ENCODE data around the gene FAM180A.

FAM180A gene

DNA sequence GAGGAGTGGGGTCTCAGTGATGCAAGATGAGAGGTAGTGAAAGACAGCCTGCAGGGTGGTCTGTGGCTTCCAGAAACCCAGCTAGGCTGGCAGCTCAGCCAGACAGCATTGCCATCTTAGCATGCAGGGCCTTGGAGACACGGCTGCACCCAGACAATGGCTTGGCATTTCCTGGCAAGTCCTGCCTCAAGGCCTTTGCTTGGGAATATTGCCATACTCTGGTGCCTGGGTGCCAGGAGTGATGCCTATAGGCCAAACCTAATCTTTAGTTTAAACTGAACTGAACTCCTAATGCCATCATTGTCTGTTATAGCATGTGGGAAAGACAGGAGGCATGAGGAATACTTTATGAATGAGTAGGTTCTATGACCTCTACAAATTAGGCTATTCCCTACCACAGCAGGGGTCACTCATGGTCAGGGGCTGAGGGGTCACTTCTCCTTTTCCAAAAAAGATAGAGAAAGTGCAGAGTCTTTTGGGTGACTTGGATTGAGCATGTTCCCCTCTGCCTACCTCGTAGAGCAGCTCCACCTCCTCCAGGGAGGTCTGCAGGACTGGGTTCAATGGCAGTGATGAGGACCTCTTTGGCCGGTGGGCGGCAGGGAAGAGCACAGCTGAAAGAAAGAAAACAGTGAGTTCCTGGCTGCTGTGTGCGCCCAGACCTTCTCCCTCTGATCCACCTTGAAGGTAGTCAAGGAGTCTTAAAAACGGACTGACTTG, 11.9 kb downstream of the FAM180A start:
- no peak for DNase-seq

DNA sequence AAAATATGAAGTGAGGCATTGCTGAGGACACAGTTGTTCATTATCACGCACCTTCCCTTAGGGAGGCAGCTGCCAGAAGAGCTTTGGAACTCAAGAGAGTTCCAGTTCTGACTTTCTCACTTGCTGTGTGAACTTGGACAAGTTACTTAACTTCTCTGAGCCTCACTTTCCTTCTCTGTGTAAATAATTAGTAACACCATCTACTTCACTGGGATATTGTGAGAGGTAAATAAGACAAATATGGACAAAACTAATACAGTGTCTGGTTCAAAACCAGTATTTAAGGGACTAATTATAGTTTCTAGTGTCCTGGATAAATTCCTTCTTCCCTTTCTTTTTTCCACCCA, 14.3 kb downstream of the FAM180A start:
- DNase-seq: no peak

DNA sequence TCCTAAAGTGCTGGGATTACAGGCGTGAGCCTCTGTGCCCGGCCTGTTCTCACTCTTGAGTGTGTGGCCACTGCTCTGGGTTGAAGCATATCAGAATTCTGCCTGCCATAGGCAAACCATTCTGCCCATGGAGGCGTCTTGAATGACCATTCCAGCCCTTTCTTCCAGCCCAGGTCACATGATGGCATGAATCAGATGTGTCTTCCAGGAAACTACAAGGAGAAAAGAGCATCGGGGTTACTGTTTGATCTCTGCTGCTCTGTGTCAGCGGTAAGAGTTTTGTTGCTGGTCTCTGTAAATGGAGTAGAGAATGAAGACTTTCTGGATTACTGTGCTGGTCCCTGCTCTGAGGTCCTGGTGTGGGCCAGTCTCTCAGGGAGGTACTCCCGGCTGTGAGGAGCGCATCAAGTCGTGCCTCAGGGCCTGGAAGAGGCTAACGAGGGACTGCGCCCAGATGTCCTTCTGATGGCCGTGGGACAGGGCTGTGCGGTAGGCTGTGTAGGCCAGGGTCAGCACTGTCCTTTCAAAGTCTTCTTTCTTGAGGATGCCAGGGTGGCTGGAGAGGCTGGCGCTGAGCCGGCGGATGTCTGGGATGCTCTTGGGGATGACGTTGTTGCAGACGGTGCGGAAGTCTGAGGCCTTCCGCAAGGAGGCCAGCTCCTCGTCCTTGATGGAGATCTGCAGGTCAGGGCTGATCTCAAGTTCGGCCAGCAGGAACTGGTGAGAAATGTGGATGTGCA, 14.8 kb downstream of the FAM180A start:
- no peak for DNase-seq

DNA sequence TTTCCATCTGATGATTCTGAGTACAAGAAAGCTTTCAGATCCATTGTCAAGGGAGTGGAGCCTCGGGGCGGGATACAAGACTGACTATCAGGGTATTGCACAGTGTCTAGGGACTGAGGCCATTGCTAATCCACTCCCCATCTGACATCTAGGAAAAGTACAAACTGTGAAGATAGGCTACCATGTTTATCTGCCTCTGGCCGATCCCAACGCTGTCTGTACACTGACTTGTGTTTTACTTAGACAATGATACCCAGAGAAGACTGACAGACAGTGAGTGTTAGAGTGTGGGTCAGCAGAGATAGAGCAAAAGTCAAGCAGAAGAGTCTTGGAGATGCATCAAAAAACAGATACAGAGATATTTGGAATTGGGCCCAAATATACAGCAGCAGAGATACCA, 17.5 kb downstream of the FAM180A start:
- no peak for DNase-seq

DNA sequence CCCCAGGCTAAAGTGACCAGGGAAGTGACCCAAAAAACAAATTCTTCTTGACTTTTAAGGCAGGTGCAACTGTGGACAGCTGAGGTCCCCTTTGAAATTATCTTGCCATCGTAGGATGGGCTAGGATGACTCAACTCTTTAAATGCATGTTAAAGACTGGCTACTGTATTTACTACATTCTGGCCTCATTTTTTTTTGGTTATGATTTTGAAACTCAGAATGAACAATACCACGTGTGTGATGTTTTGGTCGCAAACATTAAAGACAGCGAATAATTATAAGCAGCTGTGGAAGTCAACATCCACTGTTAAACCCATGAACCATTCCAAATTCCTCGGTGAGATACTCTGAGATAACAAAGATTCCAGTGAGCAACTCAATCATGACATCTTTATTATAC, 19.4 kb downstream of the FAM180A start:
- no peak for DNase-seq

DNA sequence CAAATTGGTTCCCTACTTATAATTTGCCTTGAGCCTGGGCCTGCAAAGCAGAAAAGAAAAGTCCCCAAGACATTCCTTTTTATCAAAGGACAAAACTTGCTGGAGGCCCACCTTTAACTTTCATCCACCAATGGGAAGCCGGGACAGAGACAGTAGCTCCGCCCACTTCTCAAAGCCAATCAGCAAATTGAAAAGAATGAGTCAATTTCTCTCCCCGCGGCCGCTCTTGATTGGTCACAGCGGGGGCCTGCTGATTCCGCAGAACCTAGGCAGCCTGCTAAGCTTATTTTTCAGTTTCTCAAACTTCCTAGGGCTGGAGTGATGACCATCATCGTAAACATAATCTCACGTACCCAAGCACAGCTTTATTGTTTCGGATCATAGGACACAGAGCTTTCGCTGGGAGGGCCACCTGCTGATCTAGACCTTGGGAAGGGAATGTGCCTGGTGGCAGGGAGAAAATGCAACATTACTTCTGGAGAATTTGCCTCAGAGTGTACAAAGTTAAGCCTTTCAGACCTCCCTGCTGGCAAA, 20.4 kb downstream of the FAM180A start, which contains the start of gene SLC13A4:
Gene SLC13A4 (minus strand): TSS at position 51 of the 534 bp plus-strand sequence. CDS start 690 bp downstream, outside the sequence.
- no peak for DNase-seq

DNA sequence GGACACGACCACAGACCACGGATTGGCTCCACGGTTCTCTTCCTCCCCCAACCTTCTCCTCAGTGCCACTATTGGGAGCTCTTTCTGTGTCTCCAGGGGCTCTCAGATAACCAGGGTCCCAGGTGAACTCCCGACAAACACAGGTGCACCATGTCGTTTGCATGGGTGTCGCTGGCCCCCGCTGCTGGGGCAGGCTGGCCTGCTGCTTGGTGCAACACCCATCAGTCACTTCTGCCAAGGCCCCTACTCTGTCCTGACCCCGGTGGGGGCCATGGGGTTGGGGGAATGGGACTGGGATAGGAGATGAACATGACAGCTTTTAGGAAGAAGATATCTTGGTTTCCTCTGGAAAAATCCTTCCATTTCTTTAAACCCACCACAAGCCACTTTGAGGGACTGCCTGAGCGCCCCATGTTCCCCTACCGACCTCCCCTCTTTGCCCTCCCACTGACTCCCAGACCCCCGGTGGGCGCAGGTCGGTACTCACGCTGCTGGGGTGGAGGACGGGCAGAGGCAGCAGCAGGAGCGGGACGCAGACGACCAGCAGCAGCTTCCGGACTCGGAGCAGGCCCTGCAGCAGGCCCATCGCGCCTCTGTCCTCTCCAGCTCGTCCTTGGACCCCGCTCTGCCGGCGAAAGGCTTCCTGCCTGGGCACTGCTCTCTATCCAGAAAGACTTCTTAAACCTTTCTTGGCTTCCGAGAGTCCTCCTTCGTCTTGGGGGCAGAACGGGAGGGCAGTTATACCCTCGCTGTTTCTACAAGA, 21.5 kb downstream of the FAM180A start:
- DNase-seq: no peak

DNA sequence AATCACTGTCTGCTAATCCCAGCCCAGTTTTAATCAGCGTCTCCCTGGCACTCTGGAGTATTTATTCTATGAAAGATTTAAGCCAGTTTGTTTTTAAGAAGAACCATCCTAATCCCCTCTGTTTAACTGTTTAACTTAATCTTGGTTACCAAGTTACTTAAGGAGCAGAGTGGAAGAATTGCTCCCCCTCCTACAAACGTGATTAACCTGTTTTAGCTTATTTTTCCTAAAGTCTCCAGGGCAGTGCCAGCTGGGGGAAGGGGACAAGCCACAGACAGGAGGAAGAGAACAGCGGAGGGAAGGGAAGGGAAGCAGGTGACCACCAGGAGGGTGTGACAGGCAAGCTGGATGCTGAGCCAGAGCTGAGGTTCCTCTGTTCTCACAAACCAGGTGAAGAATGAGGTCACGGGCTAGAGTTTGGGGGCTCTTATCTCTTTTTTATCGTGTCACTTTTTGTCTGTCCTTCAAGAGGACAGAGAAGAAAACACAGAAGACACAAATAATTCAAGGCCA, 22.3 kb downstream of the FAM180A start:
- no peak for DNase-seq

DNA sequence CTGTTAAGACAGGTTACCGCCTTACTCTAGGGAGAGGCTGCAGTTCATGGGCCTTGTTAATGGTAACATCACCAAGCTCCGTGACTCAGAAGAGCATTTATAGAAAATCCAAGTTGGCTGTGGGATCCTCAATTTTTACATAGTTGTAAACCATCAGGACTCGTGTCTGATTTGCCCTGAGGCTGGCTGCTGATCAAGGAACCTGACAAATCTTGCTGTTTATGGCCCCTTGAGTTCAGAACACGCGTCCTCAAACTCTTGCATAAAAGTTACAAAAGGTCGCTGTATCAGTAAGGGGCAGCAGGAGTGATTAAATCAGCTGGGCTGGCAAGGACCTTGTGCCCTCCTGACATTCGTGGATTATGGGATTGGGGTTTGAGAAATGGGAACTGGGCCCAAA, 25.2 kb downstream of the FAM180A start:
- no peak for DNase-seq

DNA sequence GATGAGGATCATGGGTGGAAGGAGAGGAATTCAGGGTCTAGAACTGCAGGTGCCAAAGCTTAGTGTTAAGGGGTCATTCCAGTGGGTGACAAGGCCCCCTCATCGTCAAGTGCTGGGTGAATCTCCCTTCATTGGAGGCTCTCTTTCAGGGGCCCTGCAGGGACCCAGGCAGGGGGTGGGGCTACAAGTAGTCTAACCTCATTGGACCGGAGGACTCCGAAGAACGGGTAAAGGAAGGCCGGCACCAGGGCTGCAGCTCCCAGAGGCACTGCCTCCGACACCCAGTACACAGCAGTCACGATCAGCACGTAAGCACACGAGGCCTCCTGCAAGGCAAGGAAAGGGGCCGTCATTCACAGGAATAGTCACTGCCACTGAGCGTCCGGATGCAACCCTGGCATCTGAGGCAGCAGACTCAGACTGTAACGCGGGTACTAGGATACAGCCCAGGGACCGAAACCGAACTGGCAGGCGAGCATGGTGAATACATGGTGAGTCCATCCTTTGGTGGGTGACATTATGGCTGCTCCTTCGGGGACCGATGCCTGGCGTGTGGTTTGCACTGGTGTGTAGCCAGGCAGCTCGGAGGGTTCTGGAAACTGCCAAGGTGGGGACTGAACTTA, 27.3 kb downstream of the FAM180A start:
- no peak for DNase-seq

DNA sequence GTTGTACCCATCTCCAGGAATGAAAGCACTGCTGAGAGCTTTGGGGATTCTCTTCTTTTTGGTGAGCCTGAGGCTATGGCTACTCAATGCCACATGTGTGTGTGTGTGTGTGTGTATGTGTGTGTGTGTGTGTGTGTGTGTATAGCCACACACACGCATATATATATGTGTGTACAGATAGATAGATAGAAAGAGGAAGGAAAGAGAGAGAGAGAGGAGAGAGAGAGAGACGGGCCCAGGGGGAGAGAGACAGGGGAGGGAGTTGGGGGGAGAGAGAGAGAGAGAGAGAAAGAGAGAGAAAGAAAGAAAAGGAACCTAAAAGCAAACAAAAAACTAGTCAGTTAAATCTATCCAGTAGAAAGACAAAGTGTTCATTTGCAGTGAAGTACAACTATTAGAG, 28.9 kb downstream of the FAM180A start:
- no peak for DNase-seq

DNA sequence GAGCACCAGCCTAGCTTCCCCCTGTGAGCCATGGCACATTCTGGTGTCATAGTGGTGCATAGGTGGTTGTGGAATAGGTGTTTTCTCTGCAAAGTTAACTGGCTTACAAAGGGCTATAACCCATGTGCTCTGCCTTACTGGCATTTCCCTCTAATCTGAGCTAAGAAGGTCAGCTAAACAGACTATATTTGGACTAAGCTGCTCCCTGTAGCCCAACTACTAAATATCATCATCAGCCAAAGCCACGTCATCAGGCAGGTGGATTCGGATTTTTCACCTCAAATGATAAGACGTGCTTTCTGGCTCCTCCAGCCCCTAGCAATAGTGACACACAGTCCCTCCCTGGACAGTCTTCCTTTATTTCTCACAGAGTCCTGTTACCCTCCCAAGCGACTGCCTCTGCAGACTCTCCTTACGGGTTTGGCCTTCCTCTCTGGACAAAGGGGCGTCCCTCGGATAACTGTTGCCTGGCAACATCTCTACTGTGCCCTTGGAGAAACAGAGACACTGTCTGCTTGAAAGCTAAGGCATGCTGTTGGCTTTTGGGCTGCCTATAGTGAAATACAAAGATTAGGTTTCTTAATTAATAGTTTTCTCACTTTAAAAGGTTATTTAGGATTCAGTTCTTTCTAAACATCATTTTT, 29.7 kb downstream of the FAM180A start:
- DNase-seq: no peak

DNA sequence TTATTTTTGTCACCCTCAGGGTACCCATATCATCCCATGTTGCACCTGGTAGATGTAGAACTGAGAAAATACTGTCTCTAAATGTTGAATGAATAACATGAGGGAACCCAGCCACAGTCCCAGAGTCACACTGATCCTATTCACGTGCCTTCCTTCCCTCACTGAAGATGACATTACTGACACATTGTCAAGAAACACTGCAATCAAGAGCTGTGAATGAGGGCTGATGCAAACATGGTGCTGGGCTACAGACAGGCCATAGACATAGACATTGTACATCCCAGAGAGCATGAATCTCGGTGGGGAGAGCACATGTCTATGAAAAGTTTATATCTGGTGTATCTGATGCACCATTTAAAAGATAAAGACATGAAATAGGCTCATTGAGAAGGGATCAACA, 30.4 kb downstream of the FAM180A start:
- DNase-seq: no peak

DNA sequence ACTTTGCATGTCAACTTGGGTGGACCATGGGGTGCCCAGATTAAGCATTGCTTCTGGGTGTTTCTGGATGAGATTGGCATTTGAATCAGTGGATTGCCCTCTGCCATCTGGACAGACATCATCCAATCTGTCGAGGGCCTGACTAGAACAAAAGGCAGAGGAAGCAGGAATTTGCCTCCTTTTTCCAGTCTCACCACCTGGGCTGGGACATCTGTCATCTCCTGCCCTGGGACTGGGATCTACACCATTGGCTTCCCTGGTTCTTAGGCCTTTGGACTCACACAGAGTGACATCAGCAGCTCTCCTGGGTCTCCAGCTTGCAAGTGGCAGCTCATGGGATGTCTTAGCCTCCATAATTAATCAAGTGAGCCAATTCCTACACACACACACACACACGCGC, 30.9 kb downstream of the FAM180A start:
- peak; percentile 78 for DNase-seq

DNA sequence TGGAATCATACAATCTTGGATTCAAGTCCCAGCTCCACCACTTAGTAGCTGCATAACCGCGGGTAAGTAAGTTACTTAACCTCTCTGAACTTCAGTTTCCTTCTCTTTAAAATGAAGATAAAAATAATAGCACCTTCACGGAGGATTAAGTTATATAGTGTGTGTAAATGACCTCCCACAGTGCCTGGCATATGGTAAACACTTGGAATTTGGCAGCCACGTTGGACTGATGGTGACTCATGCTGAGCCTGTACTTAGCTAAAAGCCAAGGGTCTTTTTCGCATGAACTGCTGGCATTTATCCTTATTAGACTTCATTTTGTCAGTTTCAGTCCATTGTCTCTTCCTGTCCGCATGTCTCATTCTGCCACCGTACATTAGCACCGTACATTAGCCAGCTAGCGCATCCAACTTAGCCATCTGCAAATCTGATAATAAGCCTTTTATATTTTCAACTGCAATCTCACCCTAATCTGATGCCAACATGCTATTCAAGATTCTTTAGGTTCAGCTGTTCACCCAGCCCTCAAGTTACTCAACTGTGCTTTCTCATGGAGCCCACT, 31.9 kb downstream of the FAM180A start:
- DNase-seq: peak; percentile 84

DNA sequence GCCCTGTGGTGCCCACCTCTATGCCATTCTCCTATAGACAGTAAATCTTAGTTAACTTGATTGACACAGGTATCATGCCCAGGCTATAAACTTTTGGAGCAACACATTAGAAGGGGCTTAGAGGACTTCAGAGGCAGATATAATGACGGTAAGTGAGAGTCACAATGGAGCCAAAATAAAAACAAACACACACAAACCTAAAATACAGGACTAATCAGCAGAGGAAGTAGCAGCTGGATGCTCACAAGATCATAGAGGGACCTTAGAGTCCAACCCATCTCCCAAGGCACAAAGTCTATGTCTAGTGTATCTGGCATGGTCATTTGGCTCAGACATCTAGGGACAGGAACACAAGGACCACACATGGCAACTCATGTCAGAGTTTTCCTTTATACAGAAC, 32.9 kb downstream of the FAM180A start:
- DNase-seq: no peak

DNA sequence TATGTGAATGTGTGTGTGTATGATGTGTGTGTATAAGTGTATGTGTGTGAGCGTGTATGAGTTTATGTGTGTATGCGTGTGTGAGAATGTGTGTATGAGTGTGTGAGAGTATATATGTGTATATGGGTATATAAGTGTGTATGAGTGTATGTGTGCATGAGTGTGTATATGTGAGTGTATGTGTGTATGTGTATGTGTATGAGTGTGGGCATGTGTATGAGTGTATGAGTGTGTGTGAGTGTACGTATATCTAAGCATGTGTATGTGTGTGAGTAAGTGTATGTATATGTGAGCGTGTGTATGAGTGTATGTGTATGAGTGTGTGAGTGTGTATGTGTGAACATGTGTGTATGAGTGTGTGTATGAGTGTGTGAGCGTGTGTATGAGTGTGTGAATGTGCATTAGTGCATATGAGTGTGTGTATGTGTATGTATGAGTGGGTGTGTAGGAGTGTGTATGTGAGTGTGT, 33.5 kb downstream of the FAM180A start:
- DNase-seq: no peak

DNA sequence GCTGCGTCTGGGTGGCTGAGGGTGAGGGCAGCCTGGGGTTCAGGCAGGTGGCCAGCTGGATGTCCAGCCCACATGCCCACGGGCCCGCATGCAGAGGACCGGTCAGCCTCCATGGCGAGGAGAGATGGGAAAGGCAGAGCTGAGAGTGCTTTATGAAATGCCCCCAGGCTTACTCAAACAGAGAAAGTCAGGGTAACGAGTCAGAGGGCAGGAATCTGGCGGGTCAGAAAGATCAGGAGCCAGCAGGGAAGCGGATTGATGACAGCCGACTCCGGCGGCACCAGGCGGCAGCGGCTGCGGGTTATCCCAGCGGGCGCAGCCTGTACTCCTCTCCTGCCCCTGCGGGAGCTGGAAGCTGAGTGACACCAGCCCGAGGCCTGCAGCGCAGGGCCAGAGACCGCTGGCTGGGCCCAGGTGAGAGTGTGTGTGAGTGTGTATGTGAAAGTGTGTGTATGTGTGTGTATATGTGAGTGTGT, 34.0 kb downstream of the FAM180A start:
- no peak for DNase-seq

DNA sequence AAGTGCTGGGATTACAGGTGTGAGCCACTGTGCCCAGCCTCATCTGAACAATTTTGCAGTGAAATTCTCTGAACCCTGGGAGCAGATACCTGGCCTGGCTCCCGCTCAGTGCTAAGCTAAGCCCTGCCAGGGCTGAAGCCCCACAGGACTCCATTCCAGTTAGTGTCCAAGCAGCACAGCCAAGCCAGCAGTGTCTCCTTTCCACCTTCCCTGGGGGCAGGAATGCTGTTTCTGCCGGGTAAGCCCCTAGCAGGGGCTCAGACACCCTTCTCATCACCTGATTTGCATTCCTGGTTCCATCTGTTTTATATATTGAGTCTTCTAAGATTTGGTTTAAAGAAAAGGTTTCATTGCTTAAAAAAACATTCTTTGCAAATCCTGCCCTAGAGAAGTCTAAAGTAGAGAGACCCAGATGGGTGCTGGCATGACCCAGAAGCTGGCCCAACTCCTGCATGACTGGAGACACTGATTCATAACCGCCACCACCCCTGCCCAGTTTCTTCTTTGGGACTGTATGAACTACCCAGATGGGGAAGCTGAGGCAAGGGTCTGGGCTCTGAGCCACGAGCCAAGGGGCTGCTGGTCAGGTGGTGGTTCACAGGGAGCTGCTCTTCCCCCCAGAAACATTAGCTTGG, 34.7 kb downstream of the FAM180A start:
- no peak for DNase-seq

DNA sequence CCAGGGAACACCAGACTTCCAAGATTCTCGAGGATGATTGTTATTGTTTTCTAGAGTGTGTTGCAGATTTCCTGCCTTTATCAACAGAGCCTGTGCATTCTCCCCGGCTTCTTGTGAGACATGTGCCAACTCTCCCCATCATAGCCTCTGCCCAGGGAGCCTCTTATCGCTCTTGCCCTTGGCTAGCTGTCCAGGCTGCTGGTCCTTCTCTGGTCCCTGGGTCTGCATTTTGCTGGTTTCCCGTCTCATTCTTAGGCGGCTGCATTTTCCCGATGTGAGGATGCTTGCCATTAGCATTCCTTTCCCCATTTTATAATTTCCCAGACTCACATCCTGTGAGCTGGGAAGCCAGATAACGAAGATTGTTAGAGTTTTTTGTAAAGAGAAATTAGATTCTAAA, 35.8 kb downstream of the FAM180A start:
- no peak for DNase-seq

DNA sequence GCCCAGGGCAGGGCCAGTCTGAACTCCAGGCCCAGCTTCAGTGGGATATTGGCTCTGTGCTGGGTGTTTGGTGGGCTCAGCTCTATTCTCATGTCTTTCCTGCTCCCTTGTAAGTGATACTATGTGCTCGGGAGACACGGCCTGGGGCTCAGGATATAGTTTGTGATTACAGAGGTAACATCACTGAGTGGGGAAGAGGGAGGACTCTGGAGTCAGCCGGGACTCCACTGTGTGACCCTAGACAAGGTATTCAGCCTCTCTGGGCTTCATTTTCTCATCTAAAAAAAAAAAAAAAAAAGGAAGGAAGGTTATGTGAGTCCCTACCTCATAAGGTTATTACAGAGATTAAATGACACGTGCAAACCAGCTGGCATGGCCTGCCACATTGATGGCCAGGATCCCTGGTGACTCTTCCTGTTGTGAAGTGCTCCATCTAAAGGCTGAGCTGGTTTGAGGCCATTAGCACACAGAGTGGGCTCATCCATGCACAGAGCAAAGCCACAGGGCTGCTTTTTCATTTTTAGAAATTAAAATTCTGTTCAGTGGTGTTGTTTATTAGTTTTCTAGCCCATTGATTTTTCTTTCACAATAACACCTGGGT, 36.3 kb downstream of the FAM180A start:
- peak; percentile 47 for DNase-seq

Data from NCI-H1694 (cell line).